Endometrium (tissue), 2 donors: Measurements from ENCODE around the gene SDS.
"Not testable (repeated sequence)": the region's sequence is repeated elsewhere in the genome, so short reads cannot be mapped to it uniquely, and the experiment has no call there.

Experiments
- FAIRE-seq: peaks from 2 replicates; lab custom pipeline; 2012; peaks lifted over from hg19 to GRCh38; lab: Jason Lieb, UNC
- donor health status: control.
- donor health status: control.

The SDS gene

GRCh38 chr12:113374823-113375428 lies 28.8 kb downstream of the SDS start:
- FAIRE-seq = no peak

DNA sequence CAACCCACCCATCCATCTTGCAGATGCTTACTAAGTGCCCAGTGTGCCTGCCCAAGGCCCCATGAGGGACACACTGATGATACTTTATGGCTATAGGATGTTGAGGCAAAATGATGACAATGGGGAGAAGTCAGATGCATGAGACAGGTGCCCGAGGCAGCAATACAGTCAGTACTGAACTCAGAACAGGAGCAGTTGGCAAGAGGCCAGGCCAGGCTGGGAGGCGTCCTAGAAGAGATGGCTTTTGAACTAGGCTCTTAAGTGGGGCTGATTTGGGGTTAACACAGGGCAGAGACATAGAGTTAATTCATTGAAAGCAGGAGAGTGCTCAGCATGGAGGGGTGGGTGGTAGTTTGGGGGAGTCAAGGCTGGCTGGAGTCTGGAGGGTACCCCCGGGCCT lies 29.7 kb downstream of the SDS start:
- no peak for FAIRE-seq

DNA sequence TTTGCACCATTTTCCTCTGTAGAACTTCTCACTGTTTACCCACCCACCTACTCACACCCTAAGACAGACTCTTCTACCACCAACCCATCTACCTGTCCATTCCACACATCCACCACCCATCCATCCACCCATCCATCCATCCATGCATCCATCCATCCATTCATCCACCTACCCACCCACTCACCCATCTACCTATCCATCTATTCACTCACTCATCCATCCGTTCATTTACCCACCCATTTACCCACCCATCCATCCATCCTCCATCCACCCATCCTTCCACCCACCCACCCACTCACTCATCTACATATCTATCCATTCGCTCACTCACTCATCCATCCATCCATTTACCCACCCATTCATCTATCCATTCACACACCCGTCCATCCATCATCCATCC lies 30.2 kb downstream of the SDS start:
- FAIRE-seq = no peak

GRCh38 chr12:113372371-113372770 lies 31.3 kb downstream of the SDS start:
- FAIRE-seq = no peak

GRCh38 chr12:113371808-113372207 lies 31.9 kb downstream of the SDS start:
- FAIRE-seq = no peak

- no peak for FAIRE-seq
Observed at GRCh38 chr12:113370923-113371682, 32.6 kb downstream of the SDS start.

DNA sequence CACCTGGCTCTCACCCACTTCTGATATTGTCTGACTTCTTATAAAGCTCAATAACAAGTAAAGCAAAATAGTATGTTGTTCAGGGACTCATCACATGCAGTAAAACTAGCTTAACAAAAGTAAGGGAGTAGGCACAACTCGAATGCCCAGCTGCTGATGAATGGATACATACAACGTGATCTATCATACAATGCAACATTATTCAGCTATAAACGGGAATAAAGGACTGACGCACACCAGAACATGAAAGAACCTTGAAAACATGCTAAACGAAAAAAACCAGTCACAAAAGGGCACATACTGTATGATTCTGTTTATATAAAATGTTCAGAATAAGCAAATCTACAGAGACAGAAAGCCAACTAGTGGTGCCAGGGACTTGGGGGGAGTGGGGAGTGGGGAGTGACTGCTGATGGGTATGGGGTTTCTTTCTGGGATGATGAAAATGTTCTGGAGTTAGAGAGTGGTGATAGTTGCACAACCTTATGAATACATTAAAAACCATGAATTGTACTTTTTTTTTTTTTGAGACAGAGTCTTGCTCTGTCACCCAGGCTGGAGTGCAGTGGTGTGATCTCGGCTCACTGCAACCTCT lies 34.2 kb downstream of the SDS start:
- FAIRE-seq = no peak

GRCh38 chr12:113368331-113368730 lies 35.4 kb downstream of the SDS start:
- no peak for FAIRE-seq

DNA sequence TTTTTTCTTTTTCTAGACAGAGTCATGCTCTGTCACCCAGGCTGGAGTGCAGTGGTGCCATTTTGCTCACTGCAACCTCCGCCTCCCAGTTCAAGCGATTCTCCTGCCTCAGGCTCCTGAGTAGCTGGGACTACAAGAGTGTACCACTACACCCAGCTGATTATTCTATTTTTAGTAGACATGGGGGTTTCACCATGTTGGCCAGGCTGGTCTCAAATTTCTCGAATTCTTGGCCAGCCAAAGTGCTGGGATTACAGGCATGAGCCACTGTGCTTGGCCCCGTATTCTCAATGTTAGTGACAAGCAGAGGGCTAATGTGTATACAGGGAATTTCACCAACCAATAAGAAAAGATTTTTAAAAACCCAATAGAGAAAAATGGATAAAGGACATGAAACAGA lies 36.9 kb downstream of the SDS start:
- no peak for FAIRE-seq

GRCh38 chr12:113365639-113366395 lies 37.9 kb downstream of the SDS start:
- no peak for FAIRE-seq

DNA sequence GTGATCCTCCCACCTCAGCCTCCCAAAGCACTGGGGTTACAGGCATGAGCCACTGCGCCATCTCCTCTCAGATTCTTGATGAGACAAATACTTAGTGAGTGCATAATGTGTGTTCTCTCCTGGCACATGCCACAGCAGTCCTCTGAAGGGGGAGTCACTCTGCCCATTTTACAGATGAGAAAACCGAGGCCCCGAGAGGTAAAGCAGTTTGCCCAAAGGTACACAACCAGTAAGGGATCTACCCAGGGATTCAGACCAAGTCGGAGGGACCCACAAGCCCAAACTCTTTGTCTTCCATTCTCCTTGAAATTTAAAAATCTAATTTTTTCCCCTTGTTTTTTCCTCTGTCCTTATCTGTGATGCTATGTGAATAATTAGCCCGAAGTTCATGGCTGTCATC lies 39.0 kb downstream of the SDS start:
- FAIRE-seq = no peak

GRCh38 chr12:113361574-113362370 lies 41.9 kb downstream of the SDS start:
- no peak for FAIRE-seq

- no peak for FAIRE-seq
Observed at GRCh38 chr12:113359939-113360748, 43.5 kb downstream of the SDS start.

DNA sequence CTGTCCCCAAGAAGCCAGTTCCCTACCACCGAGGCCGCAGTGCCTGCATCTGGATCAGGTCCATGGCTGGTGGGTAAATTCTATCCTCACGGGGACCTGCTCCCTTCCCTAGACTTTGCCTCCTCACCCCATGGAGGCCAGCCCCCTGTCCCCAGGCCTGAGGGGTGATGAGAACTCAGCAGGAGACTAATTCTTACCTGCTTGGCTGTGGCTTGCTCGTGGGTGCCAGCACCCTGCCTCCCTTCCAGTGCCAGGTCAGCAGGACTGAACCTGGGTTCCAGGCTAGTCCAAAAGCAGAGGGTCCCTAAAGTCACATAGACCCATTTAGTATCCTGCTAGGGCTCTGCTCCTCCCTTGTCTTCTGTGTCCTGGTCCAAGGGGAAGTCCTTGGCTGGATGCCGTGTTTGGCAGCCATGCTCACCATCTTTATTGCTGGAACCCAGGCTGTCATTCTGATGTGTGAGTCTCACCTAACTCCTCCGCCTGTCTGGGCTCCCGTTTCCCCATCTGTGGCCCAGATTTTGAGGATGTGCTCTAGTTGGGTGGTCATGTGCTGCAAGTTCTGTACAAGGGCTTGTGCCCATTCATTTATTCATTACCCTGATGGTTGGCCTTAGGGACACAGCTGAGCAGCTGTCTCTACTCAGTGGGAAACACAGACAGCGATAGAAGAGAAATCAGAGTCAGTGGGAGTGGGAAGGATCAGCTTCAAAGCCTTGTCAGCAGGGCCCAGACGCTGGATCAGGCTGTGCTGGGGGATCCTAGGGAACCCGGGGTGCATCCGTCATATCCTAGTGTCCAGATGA lies 44.4 kb downstream of the SDS start:
- no peak for FAIRE-seq

DNA sequence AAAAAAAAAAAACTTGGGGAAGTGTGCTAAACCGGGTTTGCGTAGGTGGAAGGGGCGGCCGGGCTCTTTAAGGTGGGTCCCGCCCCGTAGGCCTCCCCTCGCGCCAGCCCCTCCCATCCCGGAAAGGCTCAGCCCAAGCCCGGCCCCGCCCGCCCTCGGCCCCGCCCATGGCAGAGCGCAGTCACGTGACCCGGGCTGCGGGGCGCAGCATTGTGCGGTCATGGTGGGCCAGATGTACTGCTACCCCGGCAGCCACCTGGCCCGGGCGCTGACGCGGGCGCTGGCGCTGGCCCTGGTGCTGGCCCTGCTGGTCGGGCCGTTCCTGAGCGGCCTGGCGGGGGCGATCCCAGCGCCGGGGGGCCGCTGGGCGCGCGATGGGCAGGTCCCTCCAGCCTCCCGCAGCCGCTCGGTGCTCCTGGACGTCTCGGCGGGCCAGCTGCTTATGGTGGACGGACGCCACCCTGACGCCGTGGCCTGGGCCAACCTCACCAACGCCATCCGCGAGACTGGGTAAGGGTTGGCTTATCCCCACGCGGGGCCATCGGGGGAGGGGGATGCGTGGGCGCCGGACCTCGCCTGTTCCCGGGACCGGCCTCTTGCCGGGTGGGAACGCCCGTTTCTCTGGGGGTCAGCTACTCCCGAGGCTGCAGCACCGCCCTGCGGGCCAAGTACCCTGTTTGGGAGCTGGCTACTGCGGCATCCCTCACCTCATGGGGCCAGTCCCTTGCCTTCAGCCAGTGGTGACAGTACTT lies 45.1 kb downstream of the SDS start, which contains the start of gene PLBD2:
TSS of gene PLBD2 (plus strand) at position 207 of the 752 bp plus-strand sequence. CDS start at position 221, 14 bp downstream.
- FAIRE-seq = no peak

GRCh38 chr12:113354192-113354591 lies 49.5 kb downstream of the SDS start:
- not testable (repeated sequence) for FAIRE-seq

DNA sequence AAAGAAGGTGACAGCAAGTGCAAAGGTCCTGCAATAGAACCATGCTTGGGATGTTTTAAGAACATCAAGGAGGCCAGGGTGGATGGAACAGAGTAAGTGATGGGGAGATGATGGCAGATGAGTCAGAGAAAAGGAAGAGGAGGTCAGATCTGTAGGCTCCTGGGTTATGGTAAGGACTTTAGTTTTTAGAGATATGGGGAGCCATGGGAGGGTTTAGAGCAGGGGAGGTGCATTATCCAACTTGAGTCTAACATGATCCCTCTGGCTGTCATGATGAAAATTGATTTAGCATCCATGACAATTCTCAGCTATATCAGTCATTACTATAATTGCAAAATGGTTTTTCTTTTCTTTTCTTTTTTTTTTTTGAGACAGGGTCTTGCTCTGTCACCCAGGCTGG lies 52.6 kb downstream of the SDS start:
- no peak for FAIRE-seq

DNA sequence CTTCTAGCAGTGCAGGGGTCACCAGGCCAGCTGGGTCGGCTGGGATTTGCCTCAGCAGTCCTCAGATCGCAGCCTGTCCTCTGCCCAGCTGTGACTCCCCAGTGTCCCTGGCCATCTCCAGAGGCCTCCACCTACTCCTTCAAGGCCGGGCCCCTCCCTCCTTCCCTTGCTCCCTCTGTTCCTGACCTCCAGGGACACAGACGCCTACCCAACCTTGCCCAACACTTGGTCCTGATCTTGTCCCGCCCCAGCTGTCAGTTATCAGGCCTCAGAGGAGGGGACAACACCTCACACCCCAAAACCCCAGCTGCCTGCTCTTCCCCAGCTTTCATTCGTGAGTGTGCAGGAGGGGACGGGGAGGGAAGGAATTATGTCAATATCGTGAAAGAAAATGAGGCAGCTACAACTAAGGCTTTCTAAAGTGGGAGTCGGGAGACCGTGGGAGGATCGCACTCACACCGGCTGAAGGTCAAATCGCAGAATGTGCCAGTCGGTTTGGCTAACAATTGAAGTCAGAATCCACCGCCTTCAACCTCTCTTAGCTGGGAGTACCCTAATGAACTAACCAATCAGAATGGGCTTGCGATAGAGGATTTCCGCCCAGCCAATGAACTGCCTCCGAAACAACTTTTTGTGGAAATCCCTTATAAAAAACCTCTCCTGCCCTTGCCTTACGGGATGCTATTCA lies 54.7 kb downstream of the SDS start:
- no peak for FAIRE-seq

- no peak for FAIRE-seq
Observed at GRCh38 chr12:113347892-113348291, 55.8 kb downstream of the SDS start.
